GM12878 (cell line): ENCODE results near the gene C19orf67.

Experiments
- MYC ChIP-seq: IDR thresholded peaks from 2 replicates; pipeline ENCODE4 v1.6.1; 2011; ENCODE audit warnings: mild to moderate bottlenecking, low read length, moderate library complexity, inconsistent platforms; ENCODE audit not compliant: insufficient read depth, insufficient replicate concordance, insufficient read length, severe bottlenecking
- POLR2AphosphoS5 ChIP-seq: IDR thresholded peaks from 2 replicates; pipeline ENCODE4 v1.6.1; 2011; ENCODE audit warnings: mild to moderate bottlenecking, low read length, inconsistent platforms
- TARDBP ChIP-seq: IDR thresholded peaks from 2 replicates; pipeline ENCODE4 v1.6.1; 2016; ENCODE audit warnings: borderline replicate concordance
- TBL1XR1 ChIP-seq: IDR thresholded peaks from 2 replicates; pipeline ENCODE4 v1.6.1; 2012; ENCODE audit warnings: low read depth, low read length, improper control_type of control experiment

GRCh38 chr19:14073261-14073924 lies 12.2 kb downstream of the C19orf67 start:
- TF ChIP-seq POLR2AphosphoS5, result no peak
- TF ChIP-seq MYC, result no peak
- TF ChIP-seq TARDBP, result no peak
- no peak for TF ChIP-seq TBL1XR1
